ENCODE results near the gene C16orf92. TPM values are rescaled to one million over a fixed set of nuclear protein-coding genes. Genes with fewer than 3 reads are reported as not detected.

Gene C16orf92
- total and polyA plus RNA-seq, 2 of the 13 experiments (the other 11 are each of a cell fraction or from before 2014, with no cell fraction given), result not detected

- TF ChIP-seq CREB1 (IDR thresholded peaks at IDR 0.05) (peak; percentile 97), CREB1 (CRISPR knock-in tag; IDR thresholded peaks at IDR 0.05) (peak; percentile 98), PLRG1 (conservative IDR thresholded peaks at IDR 0.05) (no peak), REPIN1 (CRISPR knock-in tag; IDR thresholded peaks at IDR 0.05; ENCODE audit: borderline replicate concordance, low read depth) (peak; percentile 54; the same call in 1 of the 2 replicates), MIXL1 (CRISPR knock-in tag; IDR thresholded peaks at IDR 0.05) (peak; percentile 28; the same call in 1 of the 2 replicates), GABPA (IDR thresholded peaks at IDR 0.05; ENCODE audit: low read depth, low read length) (peak; percentile 76), GABPA (CRISPR knock-in tag; IDR thresholded peaks at IDR 0.05; ENCODE audit: low read depth) (peak; percentile 93), PITX1 (CRISPR knock-in tag; IDR thresholded peaks at IDR 0.05) (peak; percentile 68), ZNF251 (CRISPR knock-in tag; IDR thresholded peaks at IDR 0.05) (no peak), KLF16 (CRISPR knock-in tag; IDR thresholded peaks at IDR 0.05) (peak in 1 of 2 experiments; percentile 91; a peak in 2 of 4 replicates), MLLT10 (CRISPR knock-in tag; IDR thresholded peaks at IDR 0.05) (no peak), MLXIP (CRISPR knock-in tag; IDR thresholded peaks at IDR 0.05; ENCODE audit: borderline replicate concordance) (peak; percentile 14; the same call in 1 of the 2 replicates), SRY (CRISPR knock-in tag; IDR thresholded peaks at IDR 0.05) (0 out of 2 replicates have a peak, but pooled peaks have one; percentile 17), XRCC5 (optimal IDR thresholded peaks at IDR 0.05; ENCODE audit: low read length) (peak; percentile 88), SP1 (IDR thresholded peaks at IDR 0.05) (no peak), SP1 (CRISPR knock-in tag; IDR thresholded peaks at IDR 0.05) (peak; percentile 98), TAF1 (CRISPR knock-in tag; IDR thresholded peaks at IDR 0.05) (peak; percentile 97), ZNF879 (CRISPR knock-in tag; IDR thresholded peaks at IDR 0.05) (no peak)
- TF ChIP-seq, protein P1, sequence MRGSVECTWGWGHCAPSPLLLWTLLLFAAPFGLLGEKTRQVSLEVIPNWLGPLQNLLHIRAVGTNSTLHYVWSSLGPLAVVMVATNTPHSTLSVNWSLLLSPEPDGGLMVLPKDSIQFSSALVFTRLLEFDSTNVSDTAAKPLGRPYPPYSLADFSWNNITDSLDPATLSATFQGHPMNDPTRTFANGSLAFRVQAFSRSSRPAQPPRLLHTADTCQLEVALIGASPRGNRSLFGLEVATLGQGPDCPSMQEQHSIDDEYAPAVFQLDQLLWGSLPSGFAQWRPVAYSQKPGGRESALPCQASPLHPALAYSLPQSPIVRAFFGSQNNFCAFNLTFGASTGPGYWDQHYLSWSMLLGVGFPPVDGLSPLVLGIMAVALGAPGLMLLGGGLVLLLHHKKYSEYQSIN (CRISPR knock-in tag; IDR thresholded peaks at IDR 0.05; ENCODE audit: borderline replicate concordance), result no peak
- TF ChIP-seq, protein P2, sequence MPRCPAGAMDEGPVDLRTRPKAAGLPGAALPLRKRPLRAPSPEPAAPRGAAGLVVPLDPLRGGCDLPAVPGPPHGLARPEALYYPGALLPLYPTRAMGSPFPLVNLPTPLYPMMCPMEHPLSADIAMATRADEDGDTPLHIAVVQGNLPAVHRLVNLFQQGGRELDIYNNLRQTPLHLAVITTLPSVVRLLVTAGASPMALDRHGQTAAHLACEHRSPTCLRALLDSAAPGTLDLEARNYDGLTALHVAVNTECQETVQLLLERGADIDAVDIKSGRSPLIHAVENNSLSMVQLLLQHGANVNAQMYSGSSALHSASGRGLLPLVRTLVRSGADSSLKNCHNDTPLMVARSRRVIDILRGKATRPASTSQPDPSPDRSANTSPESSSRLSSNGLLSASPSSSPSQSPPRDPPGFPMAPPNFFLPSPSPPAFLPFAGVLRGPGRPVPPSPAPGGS (CRISPR knock-in tag; IDR thresholded peaks at IDR 0.05), result peak; percentile 88
- TF ChIP-seq, protein P3, sequence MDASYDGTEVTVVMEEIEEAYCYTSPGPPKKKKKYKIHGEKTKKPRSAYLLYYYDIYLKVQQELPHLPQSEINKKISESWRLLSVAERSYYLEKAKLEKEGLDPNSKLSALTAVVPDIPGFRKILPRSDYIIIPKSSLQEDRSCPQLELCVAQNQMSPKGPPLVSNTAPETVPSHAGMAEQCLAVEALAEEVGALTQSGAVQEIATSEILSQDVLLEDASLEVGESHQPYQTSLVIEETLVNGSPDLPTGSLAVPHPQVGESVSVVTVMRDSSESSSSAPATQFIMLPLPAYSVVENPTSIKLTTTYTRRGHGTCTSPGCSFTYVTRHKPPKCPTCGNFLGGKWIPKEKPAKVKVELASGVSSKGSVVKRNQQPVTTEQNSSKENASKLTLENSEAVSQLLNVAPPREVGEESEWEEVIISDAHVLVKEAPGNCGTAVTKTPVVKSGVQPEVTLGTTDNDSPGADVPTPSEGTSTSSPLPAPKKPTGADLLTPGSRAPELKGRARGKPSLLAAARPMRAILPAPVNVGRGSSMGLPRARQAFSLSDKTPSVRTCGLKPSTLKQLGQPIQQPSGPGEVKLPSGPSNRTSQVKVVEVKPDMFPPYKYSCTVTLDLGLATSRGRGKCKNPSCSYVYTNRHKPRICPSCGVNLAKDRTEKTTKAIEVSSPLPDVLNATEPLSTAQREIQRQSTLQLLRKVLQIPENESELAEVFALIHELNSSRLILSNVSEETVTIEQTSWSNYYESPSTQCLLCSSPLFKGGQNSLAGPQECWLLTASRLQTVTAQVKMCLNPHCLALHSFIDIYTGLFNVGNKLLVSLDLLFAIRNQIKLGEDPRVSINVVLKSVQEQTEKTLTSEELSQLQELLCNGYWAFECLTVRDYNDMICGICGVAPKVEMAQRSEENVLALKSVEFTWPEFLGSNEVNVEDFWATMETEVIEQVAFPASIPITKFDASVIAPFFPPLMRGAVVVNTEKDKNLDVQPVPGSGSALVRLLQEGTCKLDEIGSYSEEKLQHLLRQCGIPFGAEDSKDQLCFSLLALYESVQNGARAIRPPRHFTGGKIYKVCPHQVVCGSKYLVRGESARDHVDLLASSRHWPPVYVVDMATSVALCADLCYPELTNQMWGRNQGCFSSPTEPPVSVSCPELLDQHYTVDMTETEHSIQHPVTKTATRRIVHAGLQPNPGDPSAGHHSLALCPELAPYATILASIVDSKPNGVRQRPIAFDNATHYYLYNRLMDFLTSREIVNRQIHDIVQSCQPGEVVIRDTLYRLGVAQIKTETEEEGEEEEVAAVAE (CRISPR knock-in tag; IDR thresholded peaks at IDR 0.05; ENCODE audit: borderline replicate concordance), result peak; percentile 83
Measured at GRCh38 chr16:29995911-29996765, 26.9 kb upstream of the C16orf92 start, which contains the start of gene INO80E (continued).
